Tibial nerve (tissue), 3 donors: ENCODE data around the gene TAS2R31.

Experiments
- POLR2A ChIP-seq, 2 donors: fragments of 450-650 bp; IDR thresholded peaks; one replicate each; pipeline ENCODE4 v1.6.1; 2017; ENCODE audit warnings: antibody characterized with exemption in 2 of 2, mild to moderate bottlenecking in 2 of 2, moderate library complexity in 2 of 2
- TF ChIP-seq, protein P1 (sequence below), 5 experiments: fragments of 200-600 bp in 3 of 5; fragments of 450-650 bp in 2 of 5; sonication (generic) in 3 of 5; IDR thresholded peaks; one replicate each; pipeline ENCODE4 v1.5.1; 2016 to 2019; ENCODE audit warnings: antibody characterized with exemption in 5 of 5, mild to moderate bottlenecking in 3 of 5, moderate library complexity in 2 of 5

DNA sequence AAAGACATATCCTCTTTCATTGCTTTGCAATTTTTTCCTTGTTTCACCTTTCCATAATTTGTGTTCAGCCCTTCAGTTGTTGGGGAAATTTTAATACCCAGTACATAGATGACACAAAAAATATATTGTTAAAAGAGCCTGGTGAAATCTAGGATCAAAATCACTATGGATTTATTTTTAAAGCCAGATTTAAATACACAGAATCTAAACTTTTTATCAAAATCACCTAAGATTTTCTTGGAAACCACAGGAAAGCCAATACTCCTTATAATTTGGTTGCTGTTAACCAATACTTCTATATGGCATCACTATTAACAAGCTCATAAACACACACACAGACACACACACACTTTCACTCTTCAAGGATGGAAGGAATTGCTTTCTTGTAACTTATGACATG is 33.0 kb downstream of the TAS2R31 start, which contains the start of gene TAS2R20:
- no peak for TF ChIP-seq POLR2A (IDR thresholded peaks at IDR 0.05)
- TF ChIP-seq, protein P1, sequence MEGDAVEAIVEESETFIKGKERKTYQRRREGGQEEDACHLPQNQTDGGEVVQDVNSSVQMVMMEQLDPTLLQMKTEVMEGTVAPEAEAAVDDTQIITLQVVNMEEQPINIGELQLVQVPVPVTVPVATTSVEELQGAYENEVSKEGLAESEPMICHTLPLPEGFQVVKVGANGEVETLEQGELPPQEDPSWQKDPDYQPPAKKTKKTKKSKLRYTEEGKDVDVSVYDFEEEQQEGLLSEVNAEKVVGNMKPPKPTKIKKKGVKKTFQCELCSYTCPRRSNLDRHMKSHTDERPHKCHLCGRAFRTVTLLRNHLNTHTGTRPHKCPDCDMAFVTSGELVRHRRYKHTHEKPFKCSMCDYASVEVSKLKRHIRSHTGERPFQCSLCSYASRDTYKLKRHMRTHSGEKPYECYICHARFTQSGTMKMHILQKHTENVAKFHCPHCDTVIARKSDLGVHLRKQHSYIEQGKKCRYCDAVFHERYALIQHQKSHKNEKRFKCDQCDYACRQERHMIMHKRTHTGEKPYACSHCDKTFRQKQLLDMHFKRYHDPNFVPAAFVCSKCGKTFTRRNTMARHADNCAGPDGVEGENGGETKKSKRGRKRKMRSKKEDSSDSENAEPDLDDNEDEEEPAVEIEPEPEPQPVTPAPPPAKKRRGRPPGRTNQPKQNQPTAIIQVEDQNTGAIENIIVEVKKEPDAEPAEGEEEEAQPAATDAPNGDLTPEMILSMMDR (IDR thresholded peaks at IDR 0.05), result no peak
